HEK293 (cell line): Measurements from ENCODE around the gene SARS2.

Experiments used
- CTCF ChIA-PET: fragments of 350-600 bp; formaldehyde crosslinking; extraction: SDS; loops from one replicate; lab custom pipeline; 2021; ENCODE audit warnings: antibody characterized with exemption; lab: Yijun Ruan, JAX
- POLR2A ChIA-PET: fragments of 300-600 bp; formaldehyde crosslinking; extraction: SDS; loops from one replicate; lab custom pipeline; 2020; ENCODE audit warnings: antibody characterized with exemption, inconsistent platforms; lab: Yijun Ruan, JAX
- H3K27ac ChIP-seq: fragments of 200-500 bp; sonication (Bioruptor generic); 2 replicates; pipeline ENCODE4 v1.5.1; 2014; ENCODE audit warnings: low read depth, low read length, control low read depth, inconsistent platforms; ENCODE audit errors: extremely low read depth
- H3K36me3 ChIP-seq, 2 experiments: fragments of 200-500 bp in 1 of 2; sonication (Bioruptor generic) in 1 of 2; 1 replicate in 1 of 2; 2 replicates in 1 of 2; pipeline ENCODE4 v1.5.1; 2014 to 2017; ENCODE audit warnings: inconsistent platforms in 2 of 2, low read length in 2 of 2; ENCODE audit not compliant: control insufficient read depth in 2 of 2, insufficient read depth in 1 of 2
- H3K4me1 ChIP-seq: fragments of 200-500 bp; sonication (Bioruptor generic); 2 replicates; pipeline ENCODE4 v1.5.1; 2014; ENCODE audit warnings: mild to moderate bottlenecking, low read length, inconsistent platforms; ENCODE audit not compliant: control insufficient read depth, insufficient read depth
- H3K4me3 ChIP-seq: 2 replicates; pipeline ENCODE4 v1.5.1; 2011; ENCODE audit warnings: low read depth, mild to moderate bottlenecking, control low read depth, low read length, moderate library complexity
- H3K9me3 ChIP-seq: fragments of 200-500 bp; sonication (Bioruptor generic); 2 replicates; pipeline ENCODE4 v1.5.1; 2014; ENCODE audit warnings: low read depth, low read length, inconsistent platforms; ENCODE audit not compliant: control insufficient read depth, insufficient read depth
- EGR2 ChIP-seq: fragments of 450-650 bp; formaldehyde crosslinking; IDR thresholded peaks from 2 replicates; pipeline ENCODE4 v1.5.1; 2016; ENCODE audit warnings: low read depth, missing biosample characterization, missing genetic modification characterization
- KLF8 ChIP-seq: fragments of 450-650 bp; formaldehyde crosslinking; IDR thresholded peaks from 2 replicates; pipeline ENCODE4 v1.5.1; 2016; ENCODE audit warnings: missing biosample characterization, missing genetic modification characterization
- MZF1 ChIP-seq: fragments of 450-650 bp; formaldehyde crosslinking; IDR thresholded peaks from 2 replicates; pipeline ENCODE4 v1.5.1; 2017; ENCODE audit warnings: missing biosample characterization, missing genetic modification characterization, borderline replicate concordance
- PRDM1 ChIP-seq: fragments of 450-650 bp; formaldehyde crosslinking; IDR thresholded peaks from 2 replicates; pipeline ENCODE4; 2016; ENCODE audit warnings: missing biosample characterization, missing genetic modification characterization
- SCRT2 ChIP-seq: fragments of 450-650 bp; formaldehyde crosslinking; IDR thresholded peaks from 2 replicates; pipeline ENCODE4 v1.5.1; 2016; ENCODE audit warnings: missing biosample characterization, missing genetic modification characterization
- ZBTB17 ChIP-seq: fragments of 450-650 bp; formaldehyde crosslinking; IDR thresholded peaks from 2 replicates; pipeline ENCODE4 v1.5.1; 2016; ENCODE audit warnings: missing biosample characterization, missing genetic modification characterization
- ZFHX2 ChIP-seq: fragments of 450-650 bp; formaldehyde crosslinking; conservative IDR thresholded peaks from 2 replicates; pipeline ENCODE4 v1.5.1; 2016; ENCODE audit warnings: missing biosample characterization, missing genetic modification characterization
- ZNF184 ChIP-seq: fragments of 450-650 bp; IDR thresholded peaks from 2 replicates; pipeline ENCODE4 v1.5.1; 2018; ENCODE audit warnings: missing biosample characterization, mild to moderate bottlenecking, missing genetic modification characterization
- ZNF223 ChIP-seq: fragments of 450-650 bp; formaldehyde crosslinking; IDR thresholded peaks from 2 replicates; pipeline ENCODE4 v1.5.1; 2016; ENCODE audit warnings: missing biosample characterization, missing genetic modification characterization
- ZNF248 ChIP-seq: fragments of 450-650 bp; formaldehyde crosslinking; IDR thresholded peaks from 2 replicates; pipeline ENCODE4 v1.5.1; 2017; ENCODE audit warnings: missing biosample characterization, missing genetic modification characterization
- ZNF571 ChIP-seq: fragments of 450-650 bp; formaldehyde crosslinking; IDR thresholded peaks from 2 replicates; pipeline ENCODE4 v1.5.0; 2017; ENCODE audit warnings: missing biosample characterization, missing genetic modification characterization
- ZNF600 ChIP-seq: fragments of 450-650 bp; formaldehyde crosslinking; IDR thresholded peaks from 2 replicates; pipeline ENCODE4 v1.5.1; 2016; ENCODE audit warnings: missing biosample characterization, missing genetic modification characterization
- ZNF623 ChIP-seq: fragments of 450-650 bp; formaldehyde crosslinking; IDR thresholded peaks from 2 replicates; pipeline ENCODE4 v1.5.1; 2016; ENCODE audit warnings: missing biosample characterization, missing genetic modification characterization
- TF ChIP-seq, protein P1 (sequence below): fragments of 450-650 bp; formaldehyde crosslinking; IDR thresholded peaks from 2 replicates; pipeline ENCODE4 v1.5.1; 2016; ENCODE audit warnings: missing biosample characterization, missing genetic modification characterization
- TF ChIP-seq, protein P2 (sequence below): fragments of 450-650 bp; formaldehyde crosslinking; IDR thresholded peaks from 2 replicates; pipeline ENCODE4 v1.5.1; 2016; ENCODE audit warnings: missing biosample characterization, missing genetic modification characterization
- TF ChIP-seq, protein P3 (sequence below): fragments of 450-650 bp; formaldehyde crosslinking; IDR thresholded peaks from 2 replicates; pipeline ENCODE4 v1.5.1; 2016; ENCODE audit warnings: missing biosample characterization, missing genetic modification characterization
- TF ChIP-seq, protein P4 (sequence below): fragments of 450-650 bp; formaldehyde crosslinking; IDR thresholded peaks from 2 replicates; pipeline ENCODE4 v1.5.1; 2017; ENCODE audit warnings: missing biosample characterization, missing genetic modification characterization
- TF ChIP-seq, protein P5 (sequence below): fragments of 450-650 bp; formaldehyde crosslinking; IDR thresholded peaks from 2 replicates; pipeline ENCODE4 v1.5.1; 2016; ENCODE audit warnings: missing biosample characterization, missing genetic modification characterization

Gene SARS2

DNA sequence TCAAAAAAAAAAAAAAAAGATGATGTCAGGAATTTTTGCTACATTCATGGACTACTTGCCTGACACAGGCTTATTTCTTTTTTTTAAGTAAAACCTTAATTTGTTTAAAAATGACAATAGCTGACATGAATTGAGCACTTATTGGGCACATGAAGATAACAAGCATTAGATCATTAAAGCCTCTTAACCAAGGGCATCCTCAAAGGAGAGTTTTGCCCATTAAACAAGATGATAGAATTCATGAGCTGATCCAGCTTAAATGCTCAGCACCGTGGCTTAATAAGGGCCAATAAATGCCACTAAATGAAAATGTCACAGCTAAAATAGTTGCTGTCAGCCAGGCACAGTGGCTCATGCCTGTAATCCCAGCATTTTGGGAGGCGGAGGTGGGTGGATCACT, 25.7 kb upstream of the SARS2 start:
- Histone ChIP-seq H3K36me3 (peaks cover 13 to 71% of the 10 kb centered on the region in 2 experiments), H3K9me3 (no peaks in the 10 kb centered on the region; the same call in 1 of the 2 replicates), H3K4me1 (no peaks in the 10 kb centered on the region), H3K27ac (no peak overlapping the region), H3K4me3 (no peak overlapping the region)
- ChIA-PET POLR2A (interaction anchor here (0.5 kb wide), 1 partner anchor 297 kb away, joined by 5 read pairs; no protein-coding TSS in a partner anchor), CTCF (interaction anchor here (0.5 to 2.8 kb wide), 11 partner anchors 20 to 1100 kb away, joined by 3 to 9 read pairs (median 3); partner anchors contain the start of genes FAM98C, FBXO17, MRPS12 and SARS2)
- TF ChIP-seq MZF1 (no peak), ZFHX2 (tag by site-specific recombination) (peak; percentile 31; the same call in 1 of the 2 replicates)

DNA sequence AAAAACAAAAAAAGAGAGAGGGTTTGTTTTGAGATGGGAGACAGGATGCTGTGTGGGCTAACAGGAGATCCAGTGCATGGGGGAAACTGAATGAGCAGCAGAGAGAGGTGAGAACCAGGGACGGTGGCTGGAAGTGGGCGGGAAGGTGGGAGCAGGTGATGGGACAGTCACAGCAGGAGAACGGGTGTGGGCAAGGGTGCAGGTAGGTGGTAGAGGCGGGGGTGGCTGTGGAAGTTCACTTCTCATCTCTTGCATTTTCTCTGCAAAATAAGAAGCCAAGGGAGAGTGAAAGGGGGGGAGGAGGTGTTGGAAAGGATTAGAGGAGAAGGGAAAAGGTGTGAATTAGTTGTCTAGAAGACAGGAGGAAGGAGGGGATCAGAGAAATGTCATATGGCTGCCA, 23.1 kb upstream of the SARS2 start:
- Histone ChIP-seq H3K4me1 (no peaks in the 10 kb centered on the region), H3K4me3 (no peak overlapping the region), H3K27ac (no peak overlapping the region), H3K36me3 (peaks cover 22 to 67% of the 10 kb centered on the region in 2 experiments), H3K9me3 (no peaks in the 10 kb centered on the region; the same call in 1 of the 2 replicates)
- ChIA-PET POLR2A (interaction anchor here (0.6 kb wide), 1 partner anchor 82 kb away, joined by 3 read pairs; no protein-coding TSS in a partner anchor), CTCF (interaction anchor here (0.6 to 2.1 kb wide), 3 partner anchors 8 to 373 kb away, joined by 6 to 8 read pairs (median 7); partner anchors contain the start of genes MRPS12 and SARS2)
- TF ChIP-seq ZFHX2 (tag by site-specific recombination) (peak; percentile 99), ZNF248 (0 out of 2 replicates have a peak, but pooled peaks have one; percentile 47), EGR2 (peak; percentile 100), ZNF571 (no peak), PRDM1 (tag by site-specific recombination) (peak; percentile 96), ZNF623 (tag by site-specific recombination) (no peak), ZNF223 (tag by site-specific recombination) (0 out of 2 replicates have a peak, but pooled peaks have one; percentile 25)
- TF ChIP-seq, protein P1, sequence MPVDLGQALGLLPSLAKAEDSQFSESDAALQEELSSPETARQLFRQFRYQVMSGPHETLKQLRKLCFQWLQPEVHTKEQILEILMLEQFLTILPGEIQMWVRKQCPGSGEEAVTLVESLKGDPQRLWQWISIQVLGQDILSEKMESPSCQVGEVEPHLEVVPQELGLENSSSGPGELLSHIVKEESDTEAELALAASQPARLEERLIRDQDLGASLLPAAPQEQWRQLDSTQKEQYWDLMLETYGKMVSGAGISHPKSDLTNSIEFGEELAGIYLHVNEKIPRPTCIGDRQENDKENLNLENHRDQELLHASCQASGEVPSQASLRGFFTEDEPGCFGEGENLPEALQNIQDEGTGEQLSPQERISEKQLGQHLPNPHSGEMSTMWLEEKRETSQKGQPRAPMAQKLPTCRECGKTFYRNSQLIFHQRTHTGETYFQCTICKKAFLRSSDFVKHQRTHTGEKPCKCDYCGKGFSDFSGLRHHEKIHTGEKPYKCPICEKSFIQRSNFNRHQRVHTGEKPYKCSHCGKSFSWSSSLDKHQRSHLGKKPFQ (tag by site-specific recombination), result 0 out of 2 replicates have a peak, but pooled peaks have one; percentile 64
- TF ChIP-seq, protein P2, sequence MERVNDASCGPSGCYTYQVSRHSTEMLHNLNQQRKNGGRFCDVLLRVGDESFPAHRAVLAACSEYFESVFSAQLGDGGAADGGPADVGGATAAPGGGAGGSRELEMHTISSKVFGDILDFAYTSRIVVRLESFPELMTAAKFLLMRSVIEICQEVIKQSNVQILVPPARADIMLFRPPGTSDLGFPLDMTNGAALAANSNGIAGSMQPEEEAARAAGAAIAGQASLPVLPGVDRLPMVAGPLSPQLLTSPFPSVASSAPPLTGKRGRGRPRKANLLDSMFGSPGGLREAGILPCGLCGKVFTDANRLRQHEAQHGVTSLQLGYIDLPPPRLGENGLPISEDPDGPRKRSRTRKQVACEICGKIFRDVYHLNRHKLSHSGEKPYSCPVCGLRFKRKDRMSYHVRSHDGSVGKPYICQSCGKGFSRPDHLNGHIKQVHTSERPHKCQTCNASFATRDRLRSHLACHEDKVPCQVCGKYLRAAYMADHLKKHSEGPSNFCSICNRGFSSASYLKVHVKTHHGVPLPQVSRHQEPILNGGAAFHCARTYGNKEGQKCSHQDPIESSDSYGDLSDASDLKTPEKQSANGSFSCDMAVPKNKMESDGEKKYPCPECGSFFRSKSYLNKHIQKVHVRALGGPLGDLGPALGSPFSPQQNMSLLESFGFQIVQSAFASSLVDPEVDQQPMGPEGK, result 0 out of 2 replicates have a peak, but pooled peaks have one; percentile 9
- TF ChIP-seq, protein P3, sequence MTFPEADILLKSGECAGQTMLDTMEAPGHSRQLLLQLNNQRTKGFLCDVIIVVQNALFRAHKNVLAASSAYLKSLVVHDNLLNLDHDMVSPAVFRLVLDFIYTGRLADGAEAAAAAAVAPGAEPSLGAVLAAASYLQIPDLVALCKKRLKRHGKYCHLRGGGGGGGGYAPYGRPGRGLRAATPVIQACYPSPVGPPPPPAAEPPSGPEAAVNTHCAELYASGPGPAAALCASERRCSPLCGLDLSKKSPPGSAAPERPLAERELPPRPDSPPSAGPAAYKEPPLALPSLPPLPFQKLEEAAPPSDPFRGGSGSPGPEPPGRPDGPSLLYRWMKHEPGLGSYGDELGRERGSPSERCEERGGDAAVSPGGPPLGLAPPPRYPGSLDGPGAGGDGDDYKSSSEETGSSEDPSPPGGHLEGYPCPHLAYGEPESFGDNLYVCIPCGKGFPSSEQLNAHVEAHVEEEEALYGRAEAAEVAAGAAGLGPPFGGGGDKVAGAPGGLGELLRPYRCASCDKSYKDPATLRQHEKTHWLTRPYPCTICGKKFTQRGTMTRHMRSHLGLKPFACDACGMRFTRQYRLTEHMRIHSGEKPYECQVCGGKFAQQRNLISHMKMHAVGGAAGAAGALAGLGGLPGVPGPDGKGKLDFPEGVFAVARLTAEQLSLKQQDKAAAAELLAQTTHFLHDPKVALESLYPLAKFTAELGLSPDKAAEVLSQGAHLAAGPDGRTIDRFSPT, result peak; percentile 39; the same call in 1 of the 2 replicates
- TF ChIP-seq, all 188 proteins: peak for 8

DNA sequence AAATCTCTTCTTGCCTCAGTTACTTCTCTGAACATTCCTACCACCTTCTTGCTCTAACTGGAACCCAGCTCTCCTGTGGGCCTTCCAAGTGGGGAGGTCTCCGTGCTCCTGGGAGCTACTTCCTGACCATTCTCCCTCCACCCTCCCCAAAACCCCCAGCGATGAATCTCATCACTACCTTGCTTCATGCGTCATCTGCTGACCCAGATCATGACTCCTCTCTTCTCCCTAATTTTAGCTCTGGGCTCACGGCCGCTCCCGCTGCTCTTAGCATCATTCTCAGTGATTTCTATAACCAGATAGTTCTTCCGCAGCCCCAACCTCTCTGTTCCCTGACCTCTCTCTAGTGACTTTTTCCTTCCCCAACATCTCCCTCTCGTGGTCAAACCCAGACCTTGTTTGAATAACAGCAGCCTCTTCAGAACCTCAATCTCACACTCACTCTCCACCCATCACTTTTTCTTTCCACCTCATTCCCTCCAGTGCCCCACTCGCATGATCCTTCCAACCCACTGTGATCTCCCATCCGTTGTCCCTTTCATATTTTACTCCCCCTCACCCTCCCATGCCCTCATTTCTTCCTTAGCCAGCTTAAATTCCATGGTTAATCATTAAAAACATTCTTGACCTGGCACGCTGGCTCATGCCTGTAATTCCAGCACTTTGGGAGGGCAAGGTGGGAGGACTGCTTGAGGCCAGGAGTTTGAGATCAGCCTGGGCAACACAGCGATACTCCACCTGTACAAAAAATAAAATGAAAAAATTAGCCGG, 22.0 kb upstream of the SARS2 start:
- no peaks in the 10 kb centered on the region for H3K4me1 ChIP-seq
- peaks cover 27 to 70% of the 10 kb centered on the region in 2 experiments for H3K36me3 ChIP-seq
- no peaks in the 10 kb centered on the region for H3K9me3 ChIP-seq
- no peak overlapping the region for H3K27ac ChIP-seq
- ChIA-PET POLR2A (interaction anchor here (0.9 kb wide), 1 partner anchor 12 kb away, joined by 3 read pairs; no protein-coding TSS in a partner anchor), CTCF (interaction anchor here (0.5 to 2.1 kb wide), 7 partner anchors 9 to 473 kb away, joined by 3 to 8 read pairs (median 4); partner anchors contain the start of genes MRPS12 and SARS2)
- H3K4me3 ChIP-seq, result no peak overlapping the region
- no peak for TF ChIP-seq ZNF184 (tag by site-specific recombination)
- TF ChIP-seq, protein P4, sequence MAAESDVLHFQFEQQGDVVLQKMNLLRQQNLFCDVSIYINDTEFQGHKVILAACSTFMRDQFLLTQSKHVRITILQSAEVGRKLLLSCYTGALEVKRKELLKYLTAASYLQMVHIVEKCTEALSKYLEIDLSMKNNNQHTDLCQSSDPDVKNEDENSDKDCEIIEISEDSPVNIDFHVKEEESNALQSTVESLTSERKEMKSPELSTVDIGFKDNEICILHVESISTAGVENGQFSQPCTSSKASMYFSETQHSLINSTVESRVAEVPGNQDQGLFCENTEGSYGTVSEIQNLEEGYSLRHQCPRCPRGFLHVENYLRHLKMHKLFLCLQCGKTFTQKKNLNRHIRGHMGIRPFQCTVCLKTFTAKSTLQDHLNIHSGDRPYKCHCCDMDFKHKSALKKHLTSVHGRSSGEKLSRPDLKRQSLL (tag by site-specific recombination), result no peak
- TF ChIP-seq, protein P5, sequence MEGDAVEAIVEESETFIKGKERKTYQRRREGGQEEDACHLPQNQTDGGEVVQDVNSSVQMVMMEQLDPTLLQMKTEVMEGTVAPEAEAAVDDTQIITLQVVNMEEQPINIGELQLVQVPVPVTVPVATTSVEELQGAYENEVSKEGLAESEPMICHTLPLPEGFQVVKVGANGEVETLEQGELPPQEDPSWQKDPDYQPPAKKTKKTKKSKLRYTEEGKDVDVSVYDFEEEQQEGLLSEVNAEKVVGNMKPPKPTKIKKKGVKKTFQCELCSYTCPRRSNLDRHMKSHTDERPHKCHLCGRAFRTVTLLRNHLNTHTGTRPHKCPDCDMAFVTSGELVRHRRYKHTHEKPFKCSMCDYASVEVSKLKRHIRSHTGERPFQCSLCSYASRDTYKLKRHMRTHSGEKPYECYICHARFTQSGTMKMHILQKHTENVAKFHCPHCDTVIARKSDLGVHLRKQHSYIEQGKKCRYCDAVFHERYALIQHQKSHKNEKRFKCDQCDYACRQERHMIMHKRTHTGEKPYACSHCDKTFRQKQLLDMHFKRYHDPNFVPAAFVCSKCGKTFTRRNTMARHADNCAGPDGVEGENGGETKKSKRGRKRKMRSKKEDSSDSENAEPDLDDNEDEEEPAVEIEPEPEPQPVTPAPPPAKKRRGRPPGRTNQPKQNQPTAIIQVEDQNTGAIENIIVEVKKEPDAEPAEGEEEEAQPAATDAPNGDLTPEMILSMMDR (tag by site-specific recombination), result peak; percentile 94
- TF ChIP-seq SCRT2 (tag by site-specific recombination), result no peak
- peak; percentile 36; the same call in 1 of the 2 replicates for TF ChIP-seq KLF8 (tag by site-specific recombination)
- TF ChIP-seq PRDM1 (tag by site-specific recombination), result peak; percentile 81
- TF ChIP-seq EGR2, result peak; percentile 99
- peak; percentile 33; the same call in 1 of the 2 replicates for TF ChIP-seq ZBTB17 (tag by site-specific recombination)
- TF ChIP-seq ZNF600 (tag by site-specific recombination), result 0 out of 2 replicates have a peak, but pooled peaks have one; percentile 17
